Amygdala (tissue), 56 donors: ENCODE data around the gene GNA12.

Experiments
- DNase-seq, 56 donors: peaks; one replicate each; lab custom pipeline; 2025; lab: John Stamatoyannopoulos, UW

GNA12 gene

DNA sequence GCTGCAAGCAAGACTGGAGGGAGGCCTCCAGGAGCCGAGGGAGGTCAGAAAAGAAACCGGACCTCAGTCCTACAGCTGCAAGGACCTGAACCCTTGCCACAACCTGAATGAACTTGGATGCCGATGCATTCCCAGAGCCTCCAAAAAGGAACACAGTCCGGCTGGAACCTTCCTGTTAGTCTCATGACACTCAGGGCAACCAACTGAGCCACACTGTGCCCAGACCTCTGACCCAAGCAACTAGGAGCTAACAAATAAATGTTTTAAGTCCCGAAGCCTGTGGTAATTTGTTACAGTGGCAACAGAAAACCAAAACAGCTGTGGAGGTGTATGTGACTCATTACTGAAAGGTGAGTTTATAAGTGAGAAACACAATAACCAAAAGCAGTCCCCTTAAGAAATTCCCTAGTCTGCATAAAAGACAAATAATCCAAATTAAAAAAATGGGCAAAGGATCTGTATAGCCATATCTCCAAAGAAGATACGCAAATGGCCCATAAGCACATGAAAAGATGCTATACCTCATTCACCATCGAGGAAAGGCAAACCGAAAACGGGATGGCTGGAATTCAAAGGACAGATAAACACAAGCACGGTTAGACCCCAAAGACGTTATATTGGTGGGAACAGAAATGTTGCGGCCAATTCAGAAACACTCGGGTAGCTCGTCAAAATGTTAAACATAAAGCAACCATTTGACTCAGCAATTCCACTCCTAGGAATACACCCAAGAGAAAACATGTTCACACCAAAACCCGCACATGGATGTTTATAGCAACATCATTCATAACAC is 24.8 kb downstream of the GNA12 start:
- DNase-seq: no peak

GRCh38 chr7:2818653-2819052 is 25.5 kb downstream of the GNA12 start:
- no peak for DNase-seq

- DNase-seq: no peak
Measured at GRCh38 chr7:2818121-2818520, 26.0 kb downstream of the GNA12 start.

- no peak for DNase-seq
Measured at GRCh38 chr7:2817456-2817855, 26.7 kb downstream of the GNA12 start.

- no peak for DNase-seq
Measured at GRCh38 chr7:2815875-2816245, 28.2 kb downstream of the GNA12 start.

DNA sequence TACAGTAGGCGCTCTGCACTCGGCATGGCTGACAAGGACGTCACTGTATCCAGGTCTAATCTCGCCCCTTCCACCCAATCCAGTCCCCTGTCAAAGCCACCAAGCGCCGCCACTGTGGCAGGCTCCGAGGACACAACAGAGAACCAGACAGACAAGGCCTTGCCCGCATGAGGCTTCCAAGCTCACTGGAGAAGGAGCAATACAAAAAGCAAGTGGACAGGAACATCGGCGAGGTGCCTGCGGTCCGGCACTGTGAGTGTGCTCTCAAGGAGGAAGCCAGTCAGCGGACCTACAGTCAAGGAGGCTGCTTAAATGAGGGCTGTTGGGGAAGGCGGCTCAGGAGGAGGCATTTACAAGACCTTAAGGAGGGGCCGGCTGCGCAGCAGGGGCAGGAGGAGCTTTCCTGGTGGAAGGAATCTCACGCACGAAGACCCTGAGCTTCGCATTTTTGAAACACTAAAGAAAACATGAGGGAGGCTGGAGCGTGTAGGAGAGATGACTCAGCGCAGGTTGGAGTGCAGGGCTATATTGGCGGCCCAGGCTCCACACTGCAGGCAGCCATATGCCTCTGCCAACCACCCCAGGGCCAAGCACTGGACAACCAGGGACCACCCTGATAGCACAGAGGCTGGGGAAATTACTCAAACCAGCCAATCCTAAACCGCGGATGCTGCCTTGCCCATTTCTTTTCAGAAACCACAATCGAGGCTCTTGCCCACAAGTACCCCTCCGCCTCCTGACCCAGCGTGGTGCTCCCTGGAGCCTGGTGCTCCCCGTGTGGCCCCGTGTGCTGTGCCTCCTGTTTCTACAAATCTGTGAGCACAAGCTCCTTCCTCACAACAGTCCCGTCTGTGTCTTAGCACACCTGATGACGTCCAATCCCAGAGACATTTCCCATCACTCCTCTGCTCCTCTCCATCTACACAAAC is 28.9 kb downstream of the GNA12 start:
- no peak for DNase-seq

GRCh38 chr7:2814186-2814945 is 29.7 kb downstream of the GNA12 start:
- DNase-seq: no peak

- no peak for DNase-seq
Measured at GRCh38 chr7:2813350-2814185, 30.5 kb downstream of the GNA12 start.

GRCh38 chr7:2812831-2813230 is 31.3 kb downstream of the GNA12 start:
- DNase-seq: no peak

DNA sequence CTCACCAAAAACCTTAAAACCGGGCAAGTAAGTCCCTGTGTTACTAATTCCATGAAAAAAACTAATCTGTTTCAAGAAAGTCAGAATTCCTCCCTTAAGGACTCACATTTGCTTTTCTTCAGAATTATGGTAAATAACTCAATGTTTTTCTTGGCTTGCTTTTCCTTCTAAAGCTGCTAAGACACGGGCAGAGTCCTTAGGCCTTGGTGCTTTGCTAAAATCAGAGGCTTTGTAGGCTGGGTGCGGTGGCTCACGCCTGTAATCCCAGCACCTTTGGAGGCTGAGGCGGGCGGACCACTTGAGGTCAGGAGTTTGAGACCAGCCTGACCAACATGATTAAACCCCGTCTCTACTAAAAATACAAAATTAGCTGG is 32.0 kb downstream of the GNA12 start:
- DNase-seq: no peak

- DNase-seq: no peak
Measured at GRCh38 chr7:2811476-2812113, 32.5 kb downstream of the GNA12 start.

DNA sequence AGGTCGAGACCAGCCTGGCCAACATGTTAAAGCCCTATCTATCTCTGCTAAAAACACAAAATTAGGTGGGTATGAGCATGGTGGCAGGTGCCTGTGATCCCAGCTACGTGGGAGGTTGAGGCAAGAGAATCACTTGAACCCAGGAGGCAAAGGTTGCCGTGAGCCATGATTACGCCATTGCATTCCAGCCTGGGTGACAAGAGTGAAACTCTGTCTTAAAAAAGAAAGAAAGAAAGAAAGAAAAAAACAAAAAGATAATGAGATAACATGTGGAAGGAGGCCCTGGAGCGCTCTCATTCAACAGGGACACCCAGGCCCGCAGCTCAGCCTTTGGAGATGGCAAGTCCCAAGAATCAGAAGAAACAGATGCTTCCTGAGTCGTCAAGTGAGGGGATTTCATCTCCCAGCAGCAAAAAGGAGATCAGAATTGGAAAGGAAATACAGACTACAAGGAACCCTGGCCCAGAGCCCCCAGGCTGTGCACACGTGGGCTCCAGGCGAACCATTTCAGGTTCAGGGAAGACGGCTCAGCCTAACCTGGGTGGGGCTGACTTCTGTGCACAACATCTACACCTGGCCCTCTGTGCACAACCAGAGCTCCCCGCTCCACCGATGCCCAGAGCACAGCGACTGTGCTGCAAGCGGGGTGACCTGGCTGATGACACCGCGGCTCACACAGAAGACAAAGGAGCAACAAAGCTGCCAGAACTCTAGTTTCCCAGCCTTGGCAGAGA is 33.3 kb downstream of the GNA12 start:
- peak in 1 of 56 donors; percentile 39 for DNase-seq

- no peak for DNase-seq
Measured at GRCh38 chr7:2809903-2810625, 34.0 kb downstream of the GNA12 start.

- no peak for DNase-seq
Measured at GRCh38 chr7:2808891-2809665, 35.0 kb downstream of the GNA12 start.

DNA sequence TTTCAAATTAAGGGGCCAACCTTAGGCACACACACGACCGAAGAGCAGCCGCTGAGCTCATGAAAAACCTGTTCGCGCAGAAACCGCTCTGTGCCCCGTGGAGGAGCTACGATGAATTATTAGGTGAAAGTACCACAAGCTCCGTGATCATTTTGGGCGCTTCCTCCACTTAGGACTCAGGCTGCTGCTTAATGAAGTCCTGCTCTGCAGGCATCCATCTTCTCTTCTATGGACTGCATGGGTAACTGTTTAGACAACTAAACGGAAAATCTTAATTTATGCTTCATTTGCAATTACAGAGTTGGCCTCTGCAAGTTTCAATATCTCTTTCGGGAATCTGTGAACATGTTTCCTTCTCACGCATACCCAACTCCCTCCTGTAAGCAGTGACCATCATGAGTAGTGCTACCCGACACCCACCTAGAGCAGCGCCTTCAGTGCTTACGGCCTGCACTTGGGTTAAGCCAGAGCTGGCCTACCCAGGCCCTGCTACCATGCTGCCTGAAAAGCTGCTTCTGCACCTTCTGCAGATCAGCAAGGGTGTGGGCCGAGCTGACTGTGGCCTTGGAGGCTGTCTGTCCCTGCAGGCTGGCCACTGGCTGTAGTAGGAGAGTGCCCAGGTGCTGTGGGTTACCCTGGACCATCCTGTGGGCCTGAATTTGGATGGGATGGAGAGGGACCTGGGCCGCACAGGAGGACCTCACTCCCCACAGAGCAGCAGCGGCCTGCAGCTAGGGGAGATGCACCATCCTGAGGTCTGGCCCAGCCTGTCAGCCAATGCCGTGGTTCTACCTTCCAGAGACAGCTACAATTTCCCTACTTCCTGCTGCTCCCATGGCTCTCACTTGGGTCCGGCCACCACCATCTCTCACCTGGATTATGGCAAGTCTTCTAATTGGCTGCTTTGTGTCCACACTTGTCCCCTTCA is 36.0 kb downstream of the GNA12 start:
- DNase-seq: peak in 1 of 56 donors; percentile 20

DNA sequence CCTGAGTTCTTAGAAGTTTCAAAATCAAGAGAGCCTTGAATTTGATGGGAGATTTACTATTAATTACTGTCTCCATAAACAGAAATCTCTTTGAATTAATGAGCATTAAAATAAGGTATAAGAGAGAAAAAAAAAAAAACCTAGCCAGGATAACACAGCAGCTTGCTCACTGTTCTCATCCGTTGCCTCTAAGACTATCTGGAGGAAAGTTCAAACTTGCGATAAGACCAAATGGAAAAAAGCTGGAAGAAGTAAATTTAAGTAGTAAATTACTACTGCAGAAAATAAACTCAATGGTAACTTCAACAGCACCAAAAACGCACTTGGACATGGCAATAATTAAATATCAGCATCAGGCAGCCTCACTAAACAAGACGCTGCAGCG is 36.7 kb downstream of the GNA12 start:
- DNase-seq: no peak
